ENCODE data around the gene KIRREL3.

DNA sequence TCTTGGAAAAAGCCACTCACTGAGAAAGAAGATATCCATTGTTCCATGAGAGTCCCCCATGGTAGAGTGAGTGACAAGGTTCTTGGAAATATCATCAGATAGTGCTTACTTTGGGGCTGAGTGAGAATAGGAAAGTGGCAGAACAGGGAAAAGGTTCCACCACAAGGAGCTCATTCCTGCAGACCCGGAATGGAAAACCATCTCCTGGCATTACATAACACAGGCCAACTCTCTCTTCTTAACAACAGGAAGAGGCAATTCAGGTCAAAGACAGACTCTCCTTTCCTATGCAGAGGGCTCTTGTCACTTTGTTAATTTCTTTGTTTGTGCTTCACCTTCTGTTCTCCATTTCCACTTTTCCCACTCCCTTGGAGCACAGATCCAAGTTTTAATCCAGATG, 259.7 kb downstream of the KIRREL3 start:
- no peak for TF ChIP-seq GATA2 (IDR thresholded peaks at IDR 0.05; ENCODE audit: low read depth, low read length)
- TF ChIP-seq GATA3 (IDR thresholded peaks at IDR 0.05; ENCODE audit: low read depth, low read length): no peak
